Posterior vena cava (tissue), 2 donors: ENCODE measurements around the gene MAPKAP1. TPM values are rescaled to one million over a fixed set of nuclear protein-coding genes. Genes with fewer than 3 reads are reported as not detected.

Experiments used
- DNase-seq: peaks from one replicate; pipeline ENCODE4 v3.0.0-alpha.2; 2020; ENCODE audit warnings: low spot score
- intact Hi-C, 2 donors: fragments of 100-400 bp; cut with DNase I; formaldehyde crosslinking; loops; one replicate each; pipeline versions ENCODE4 v1.14.1 to v1.14.2; 2022 to 2023
- total RNA-seq, 2 donors: library from RNA; stranded (reverse); fragmentation: NEBNext Ultra II Directional; extraction: Animal tissue kit (Norgen Biotek cat#: 25700); gene quantifications; one replicate each; pipeline ENCODE4 v1.2.1, GENCODE V29; 2021
- donor health status: DM: yes; HTN: yes; CAD: no.
- donor health status: DM: yes; HTN: yes; CAD: no.

The MAPKAP1 gene
- total RNA-seq, 2 donors from 2014 or later: 56.1 to 62.2 TPM

DNA sequence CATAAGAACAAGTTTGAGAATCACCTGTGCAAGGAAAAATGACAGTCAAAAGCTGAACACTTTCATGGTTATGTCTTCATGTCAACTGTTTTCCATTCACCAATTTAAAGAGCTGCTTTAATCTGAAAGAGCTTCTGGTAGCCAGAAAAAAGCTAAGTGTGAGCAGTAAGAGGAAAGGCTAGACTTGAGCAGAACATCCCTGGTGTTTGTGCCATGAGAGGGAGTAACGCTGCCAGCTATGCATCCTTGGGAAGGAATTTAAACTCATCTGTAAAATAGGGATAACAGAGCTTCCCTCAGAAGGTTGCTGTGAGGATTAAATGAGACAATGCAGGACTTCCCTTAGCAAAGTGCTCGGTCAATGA is 193.7 kb downstream of the MAPKAP1 start:
- intact Hi-C loops: no loop called here

GRCh38 chr9:125511789-125512660 is 195.0 kb downstream of the MAPKAP1 start:
- intact Hi-C loops: no loop called here
- no peak for DNase-seq

More for the DNA sequence above, 193.7 kb downstream of the MAPKAP1 start:
- no peak for DNase-seq

GRCh38 chr9:125510980-125511379 is 196.0 kb downstream of the MAPKAP1 start:
- intact Hi-C loops: no loop called here
- no peak for DNase-seq

DNA sequence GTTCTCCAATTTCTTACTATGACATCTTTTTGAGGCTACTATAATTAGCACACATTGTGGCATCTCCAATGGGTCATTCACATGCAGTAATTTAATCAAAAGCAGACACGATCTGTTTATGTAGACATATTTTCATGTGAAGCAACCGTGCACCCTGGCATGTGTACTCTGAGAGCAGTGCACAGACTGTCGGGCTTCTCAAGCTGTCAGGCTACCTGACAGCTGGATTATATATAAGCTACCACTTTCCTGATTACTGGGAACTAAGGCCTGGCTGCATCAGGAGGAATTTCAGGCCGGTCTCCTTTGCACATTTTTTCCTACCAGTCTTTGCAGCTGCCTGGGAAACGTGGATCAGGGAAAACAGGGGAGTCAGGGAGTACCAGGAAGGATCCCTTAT is 197.5 kb downstream of the MAPKAP1 start:
- DNase-seq: no peak
- intact Hi-C loops: no loop called here

DNA sequence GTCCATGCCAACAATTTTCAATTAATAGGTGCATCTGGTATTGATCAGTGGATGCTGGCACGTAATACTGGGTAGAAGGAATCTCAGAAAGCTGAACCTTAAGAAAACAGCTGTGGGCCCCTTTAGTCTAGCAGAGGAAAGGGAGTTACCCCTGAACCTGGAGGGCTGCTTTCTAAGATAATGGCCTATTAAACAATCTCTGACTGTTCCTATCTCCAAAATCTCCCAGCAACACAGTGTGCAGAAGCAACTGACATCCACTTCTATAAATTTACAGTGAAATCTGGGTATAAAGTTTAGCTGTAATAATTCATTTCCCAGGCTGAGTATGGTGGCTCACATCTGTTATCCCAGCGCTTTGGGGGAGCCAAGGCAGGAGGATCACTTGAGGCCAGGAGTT is 198.8 kb downstream of the MAPKAP1 start:
- intact Hi-C loops: no loop called here
- DNase-seq: no peak

DNA sequence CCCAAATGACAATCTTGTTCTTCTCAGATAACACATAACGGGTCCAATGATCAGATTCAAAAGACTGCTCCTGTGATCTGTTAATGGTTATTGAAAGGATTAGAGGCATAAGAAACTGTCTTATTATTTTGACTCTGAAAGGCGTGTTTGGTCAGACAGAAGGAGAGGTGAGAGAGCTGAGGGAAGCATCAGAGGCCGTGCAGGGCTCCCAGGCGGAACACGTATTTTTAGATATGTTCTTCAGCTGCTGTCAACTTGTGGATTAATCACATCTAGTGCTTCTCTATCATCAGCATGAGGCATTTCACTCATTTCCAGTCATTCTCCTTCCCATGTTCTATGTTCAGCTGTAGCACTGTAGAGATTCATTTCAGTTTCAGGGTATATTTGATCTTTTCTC is 199.8 kb downstream of the MAPKAP1 start:
- DNase-seq: no peak
- intact Hi-C loops: no loop called here

DNA sequence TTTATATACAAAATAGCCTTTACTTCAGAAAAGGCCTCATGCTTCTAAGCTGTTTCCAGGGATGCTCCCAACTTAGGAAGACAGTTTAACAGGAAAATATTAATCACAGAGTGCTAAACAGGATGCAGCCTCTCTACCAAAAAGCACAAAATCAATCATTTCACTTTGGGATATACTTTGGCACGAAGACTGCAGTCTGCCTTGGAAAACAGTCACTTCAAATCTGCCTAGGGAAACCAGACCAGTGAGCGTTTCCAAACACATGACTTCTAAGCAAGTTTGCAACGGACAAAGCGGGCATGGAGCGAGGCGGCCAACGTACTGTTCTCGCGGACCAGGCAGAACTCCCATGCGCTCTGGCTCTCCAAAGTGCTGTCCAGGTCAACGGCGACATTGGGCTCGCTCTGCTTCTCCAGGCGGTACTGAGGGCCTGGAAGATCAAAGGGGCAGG is 201.0 kb downstream of the MAPKAP1 start:
- no peak for DNase-seq
- intact Hi-C loops: no loop called here

GRCh38 chr9:125504616-125505015 is 202.4 kb downstream of the MAPKAP1 start:
- intact Hi-C loops: no loop called here

DNA sequence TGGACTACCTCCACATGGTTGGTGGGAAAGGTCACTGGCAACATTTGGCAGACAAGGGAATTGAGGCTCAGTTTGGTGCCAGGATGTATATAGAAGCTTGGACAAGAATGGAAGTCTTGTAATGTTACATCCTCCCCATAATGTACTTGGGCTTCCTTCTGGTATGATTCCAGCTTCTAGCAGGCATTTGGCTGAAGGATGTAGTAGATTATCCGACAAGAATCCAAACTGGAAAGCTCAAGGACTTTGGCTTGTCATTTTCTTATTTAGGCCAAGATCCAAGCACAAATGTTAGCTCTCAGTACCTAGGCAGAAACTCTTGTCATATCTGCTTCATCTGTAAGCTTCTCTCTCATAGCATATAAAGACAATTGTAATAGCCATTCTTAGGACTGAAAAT is 209.1 kb downstream of the MAPKAP1 start:
- no peak for DNase-seq
- intact Hi-C loops: no loop called here

More at GRCh38 chr9:125504616-125505015, 202.4 kb downstream of the MAPKAP1 start:
- no peak for DNase-seq

DNA sequence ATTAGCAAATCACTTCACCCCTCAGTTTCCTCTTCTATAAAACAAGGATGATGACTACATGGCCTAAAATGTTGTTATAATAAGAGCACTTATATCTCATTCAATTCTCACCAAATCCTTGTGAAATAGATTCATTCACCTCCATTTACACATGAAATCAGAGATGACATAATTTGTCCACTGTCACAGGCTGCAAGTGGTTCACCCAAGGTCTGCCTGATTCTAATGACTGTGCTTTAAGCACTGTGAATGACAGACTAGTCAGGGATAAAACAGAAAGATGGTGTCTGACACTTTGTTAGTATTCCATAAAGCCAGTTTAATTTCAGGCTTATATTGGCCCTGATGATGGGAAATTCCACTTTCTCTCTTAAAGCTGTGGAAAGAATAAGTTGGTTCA is 209.5 kb downstream of the MAPKAP1 start:
- no peak for DNase-seq
- intact Hi-C loops: no loop called here

- no peak for DNase-seq
- intact Hi-C loops: no loop called here
These were observed 210.6 kb downstream of the MAPKAP1 start for GRCh38 chr9:125496313-125496834.

DNA sequence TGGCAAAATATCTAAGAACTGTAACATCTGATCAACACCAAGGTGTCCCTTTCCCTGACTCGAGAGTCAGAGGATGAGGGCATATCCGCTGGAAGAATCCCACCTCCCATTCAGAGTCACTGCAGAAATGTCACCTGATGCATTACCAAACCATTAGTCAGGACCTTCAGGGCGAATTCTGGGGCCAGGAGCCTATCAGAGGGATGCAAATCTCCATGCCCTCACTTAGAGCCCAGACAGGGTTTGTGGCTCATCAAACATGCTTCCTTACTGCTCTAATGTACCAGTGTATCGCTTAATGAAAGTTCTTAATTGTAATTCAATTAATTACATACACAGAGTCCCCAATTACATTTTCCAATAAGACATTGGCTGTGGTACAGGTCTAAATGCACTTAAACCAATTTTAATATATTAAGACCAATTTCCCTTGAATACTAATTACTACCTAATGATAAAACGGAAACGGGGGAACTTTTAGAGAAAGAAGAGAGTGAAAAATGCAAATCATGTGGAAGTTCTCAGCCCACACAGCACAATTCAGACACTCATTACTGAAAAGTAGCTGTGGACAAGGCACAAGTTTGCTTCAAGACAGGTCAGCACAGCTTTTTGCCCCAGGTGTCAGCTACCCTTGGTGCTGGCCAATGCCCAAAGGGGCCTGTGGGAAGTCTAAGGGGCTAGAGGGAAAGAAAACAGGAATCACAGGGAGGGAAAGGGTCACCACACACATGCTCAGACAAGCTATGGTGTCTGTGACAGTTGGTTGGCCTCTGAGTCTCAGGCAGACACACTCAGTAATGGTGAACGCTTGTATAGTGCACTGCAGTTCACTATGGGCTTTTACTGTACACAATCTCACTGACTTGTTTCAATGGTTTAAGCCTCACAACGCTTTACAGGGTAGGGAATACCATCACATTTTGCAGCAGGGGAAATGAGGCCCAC is 211.6 kb downstream of the MAPKAP1 start:
- no peak for DNase-seq
- intact Hi-C loops: no loop called here

DNA sequence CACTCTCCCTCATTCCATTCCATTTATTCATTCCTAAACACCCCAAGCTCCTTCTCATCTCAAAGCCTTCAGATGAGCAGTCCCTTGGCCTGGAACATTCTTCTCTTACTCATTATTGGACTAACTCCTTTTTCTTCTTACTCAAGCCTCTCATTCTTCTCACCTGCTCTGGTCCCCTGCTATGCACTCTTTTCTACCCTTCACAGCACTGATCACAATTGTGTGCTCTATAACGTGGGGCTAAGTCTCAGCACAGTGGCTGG is 212.4 kb downstream of the MAPKAP1 start:
- no peak for DNase-seq

DNA sequence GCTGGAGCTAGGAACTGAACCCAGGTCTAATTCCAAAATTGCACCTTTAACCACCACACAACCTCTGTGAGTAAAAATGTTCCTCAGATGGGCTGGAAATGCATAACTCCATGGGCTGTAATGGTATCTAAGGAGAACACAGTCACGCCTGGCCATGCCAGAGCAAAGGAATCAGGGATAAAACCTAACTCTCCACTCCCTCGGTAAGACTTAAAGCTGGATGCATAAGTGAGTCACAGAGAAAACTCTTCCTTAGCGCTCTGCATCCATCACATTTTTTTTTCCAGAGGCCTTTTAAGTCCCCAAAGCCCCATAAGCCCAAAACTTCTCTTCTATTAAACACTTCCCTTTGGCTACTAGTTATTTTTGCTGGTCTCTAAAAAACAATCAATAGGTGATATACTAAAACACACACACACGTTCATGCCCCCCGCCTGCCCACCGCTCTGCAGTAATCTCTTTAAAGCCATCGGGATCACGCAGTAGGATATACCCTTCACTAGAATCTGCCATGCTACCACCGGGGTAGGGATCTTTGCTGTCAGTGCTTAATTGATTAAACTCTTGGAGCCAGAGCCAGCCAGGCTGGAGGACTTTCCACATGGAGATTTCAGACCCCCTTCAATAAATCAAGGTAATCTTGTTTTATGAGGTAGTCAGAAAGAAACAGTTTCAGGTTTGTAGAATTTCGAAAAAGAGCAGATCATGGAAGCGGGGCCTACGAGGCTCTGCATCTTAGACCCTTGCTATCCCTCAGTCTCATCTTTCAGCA is 212.9 kb downstream of the MAPKAP1 start:
- DNase-seq: no peak
- intact Hi-C loops: no loop called here

More for the DNA sequence above, 212.4 kb downstream of the MAPKAP1 start:
- intact Hi-C loops: no loop called here

DNA sequence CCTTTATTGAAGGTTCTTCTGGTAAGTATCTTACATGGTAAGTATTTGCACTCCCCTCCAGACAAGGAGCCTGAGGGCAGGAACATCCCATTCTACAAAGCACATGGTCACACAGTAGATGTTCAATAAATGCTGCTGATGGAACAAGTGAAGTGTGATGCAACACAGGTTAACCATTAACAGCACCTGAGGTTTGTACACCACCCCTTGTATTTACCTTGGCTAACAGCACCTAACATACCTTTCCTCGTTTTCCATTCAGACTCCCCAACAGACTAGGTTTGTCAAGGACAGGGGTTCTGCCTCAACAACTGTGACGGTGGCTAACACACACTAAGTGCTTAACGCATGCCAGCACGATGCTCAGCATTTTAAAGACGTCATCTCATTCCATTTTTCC is 213.6 kb downstream of the MAPKAP1 start:
- DNase-seq: no peak
- intact Hi-C loops: no loop called here

- intact Hi-C loops: no loop called here
- DNase-seq: no peak
These were observed 214.3 kb downstream of the MAPKAP1 start for GRCh38 chr9:125492719-125493118.

DNA sequence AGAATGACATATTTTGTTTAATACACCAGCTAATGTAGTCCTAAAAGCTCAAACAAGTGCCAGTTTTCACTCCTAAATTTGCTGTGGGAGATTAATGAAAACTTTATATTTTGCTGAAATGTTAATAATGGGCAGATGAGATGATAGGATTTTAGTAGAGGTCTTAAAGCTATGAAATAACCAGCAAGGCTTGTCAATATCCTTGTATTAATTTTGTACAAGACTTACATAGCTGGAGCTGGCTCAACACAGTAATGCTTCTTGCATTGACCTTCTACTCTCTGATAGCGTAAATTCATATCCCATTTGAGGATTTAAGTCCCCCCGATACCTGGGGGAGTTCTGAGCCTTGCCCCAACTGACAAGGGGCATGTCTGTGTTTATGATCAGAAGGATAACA is 219.2 kb downstream of the MAPKAP1 start:
- intact Hi-C loops: no loop called here
- no peak for DNase-seq

DNA sequence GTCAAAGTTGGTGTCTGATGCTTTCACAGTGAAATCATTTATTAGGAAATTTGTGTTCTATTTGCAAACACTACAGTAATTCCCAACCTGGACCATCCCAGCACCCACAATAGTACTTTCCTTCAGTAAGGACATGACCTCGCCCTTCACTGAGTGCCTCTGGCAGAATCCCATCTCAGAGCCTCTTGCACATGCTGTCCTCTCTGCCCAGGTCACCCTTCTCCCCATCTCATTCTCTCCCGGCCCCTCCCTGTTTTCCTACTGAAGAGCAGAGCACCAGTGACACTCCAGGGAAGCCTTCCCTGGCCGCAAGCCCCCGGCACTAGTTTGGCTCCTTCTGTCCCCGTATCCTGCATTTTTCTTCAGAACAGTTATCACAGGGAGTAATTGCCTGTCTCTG is 220.4 kb downstream of the MAPKAP1 start:
- no peak for DNase-seq
- intact Hi-C loops: no loop called here

DNA sequence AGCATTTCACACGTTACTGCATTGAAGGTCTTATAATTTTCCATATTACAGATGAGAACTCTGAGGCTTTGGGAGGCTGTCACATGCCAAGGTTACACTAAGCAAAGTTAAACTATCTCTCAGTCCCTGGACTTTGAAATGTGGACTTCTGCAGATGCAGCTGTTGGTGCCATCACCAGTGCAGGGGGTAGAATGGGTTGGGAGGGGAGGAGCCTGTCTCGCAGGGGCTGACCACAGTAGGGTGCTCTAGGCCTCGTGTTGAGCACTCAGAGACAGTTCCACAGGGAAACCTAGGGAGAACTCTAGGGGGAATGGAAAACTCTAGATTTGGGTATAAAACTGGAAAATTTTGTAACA is 220.9 kb downstream of the MAPKAP1 start:
- DNase-seq: no peak
- intact Hi-C loops: no loop called here
